K562 (cell line): Measurements from ENCODE around the gene TMEM151A. TPM values are rescaled to one million over a fixed set of nuclear protein-coding genes. Genes with fewer than 3 reads are reported as not detected.

Experiments used
- PATZ1 ChIP-seq: fragments of 250-450 bp; sonication (Bioruptor Pico); IDR thresholded peaks from 2 replicates; pipeline ENCODE4 v1.5.0; 2020; ENCODE audit warnings: mild to moderate bottlenecking, borderline replicate concordance
- POLR2G ChIP-seq: fragments of 200-400 bp; formaldehyde crosslinking; IDR thresholded peaks from 2 replicates; pipeline ENCODE4 v1.6.1; 2017; ENCODE audit warnings: low read depth, mild to moderate bottlenecking, antibody characterized with exemption, low read length, moderate library complexity
- ZNF318 ChIP-seq, 2 experiments: fragments of 450-650 bp; IDR thresholded peaks; 2 replicates each; pipeline ENCODE4 v1.6.1; 2016; ENCODE audit warnings: mild to moderate bottlenecking in 2 of 2, borderline replicate concordance in 1 of 2, low read depth in 1 of 2, moderate library complexity in 1 of 2
- ZNF584 ChIP-seq: fragments of 200-800 bp; sonication (Bioruptor generic); IDR thresholded peaks from 2 replicates; pipeline ENCODE4 v1.6.1; 2016; ENCODE audit warnings: low read depth, mild to moderate bottlenecking, missing genetic modification characterization, missing compliant biosample characterization
- polyA plus RNA-seq, 8 experiments: library from polyadenylated mRNA; depleted of rRNA in 4 of 8; stranded (reverse) in 5 of 8; unstranded in 3 of 8; fragments of >200 nt; fragmentation: Nextera tagmentation in 2 of 8; fragmentation: Illumina TruSeq in 1 of 8; extraction: Ambion mirVana in 2 of 8; extraction: Trizol in 1 of 8; gene quantifications; 2 replicates each; pipeline versions ENCODE4 v1.2.1 to v1.2.3, GENCODE V29; 2011 to 2014; ENCODE audit warnings: inconsistent platforms in 1 of 8, missing spikeins in 1 of 8
- total RNA-seq, 7 experiments: library from RNA; depleted of rRNA in 6 of 7; stranded (reverse); fragments of >200 nt in 6 of 7; fragmentation: Illumina TruSeq in 2 of 7; extraction: Trizol in 2 of 7; gene quantifications; 2 replicates each; pipeline versions ENCODE4 v1.2.1 to v1.2.3, GENCODE V29; 2011 to 2021; ENCODE audit warnings: low replicate concordance in 1 of 7
- TF ChIP-seq, protein P1 (sequence below): sonication (generic); formaldehyde crosslinking; IDR thresholded peaks from 2 replicates; pipeline ENCODE4 v1.8.0; 2022; ENCODE audit warnings: missing genetic modification reagents, mild to moderate bottlenecking, borderline replicate concordance
- TF ChIP-seq, protein P2 (sequence below): conservative IDR thresholded peaks from 2 replicates; pipeline ENCODE4 v1.6.1; 2011; ENCODE audit warnings: low read depth, mild to moderate bottlenecking, low read length; ENCODE audit not compliant: control insufficient read depth
- TF ChIP-seq, protein P3 (sequence below): fragments of 250-450 bp; sonication (Bioruptor Pico); IDR thresholded peaks from 2 replicates; pipeline ENCODE4 v1.8.0; 2022; ENCODE audit warnings: inconsistent platforms, mild to moderate bottlenecking, moderate library complexity, borderline replicate concordance

The TMEM151A gene
- total and polyA plus RNA-seq, 9 of the 15 experiments (the other 6 are each of a cell fraction or from before 2014, with no cell fraction given) = not detected

DNA sequence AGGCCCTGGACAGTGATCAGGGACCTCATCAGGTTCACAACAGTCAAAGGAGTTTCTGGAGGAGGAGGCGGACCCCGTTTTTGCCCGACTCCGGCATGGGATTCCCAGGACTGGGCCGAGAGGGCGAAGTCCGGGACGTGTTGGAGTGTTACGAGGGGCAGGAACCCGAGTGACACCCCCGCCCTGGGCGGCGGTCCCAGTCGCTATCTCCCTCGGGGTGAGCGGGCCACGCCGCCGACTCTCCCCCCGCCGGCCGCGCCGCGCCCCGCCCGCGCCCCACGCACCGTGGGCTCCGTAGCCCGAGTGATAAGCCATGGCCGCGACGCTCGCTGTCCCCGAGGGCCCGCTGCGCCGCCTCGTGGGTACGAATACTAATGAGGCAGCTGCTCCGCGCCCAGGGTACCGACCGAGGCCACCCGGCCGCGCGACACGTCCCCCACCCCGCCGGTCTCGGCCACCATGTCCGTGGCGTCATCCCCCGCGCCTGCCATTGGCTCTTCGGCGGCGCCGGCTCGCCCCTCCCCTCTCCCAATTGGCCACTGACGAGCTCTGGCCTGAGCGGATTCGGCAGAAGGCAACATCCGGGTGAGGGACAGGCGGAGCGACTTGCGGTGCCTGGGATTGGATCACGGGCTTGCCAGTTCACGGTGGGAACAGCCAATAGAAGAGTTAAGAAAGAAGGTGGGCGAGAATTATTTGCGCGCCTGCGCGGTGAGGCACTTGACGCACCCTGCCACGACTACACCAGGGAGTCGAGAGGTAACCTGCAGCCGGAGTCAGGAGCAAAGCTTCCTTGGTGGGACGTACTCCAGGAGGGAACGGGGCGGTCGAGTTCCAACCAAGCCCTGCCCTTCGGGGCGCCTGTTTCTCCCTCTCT, 2.8 kb upstream of the TMEM151A start, which contains the start of gene YIF1A (continued):
- TF ChIP-seq PATZ1 (no peak), ZNF584 (CRISPR knock-in tag) (0 out of 2 replicates have a peak, but pooled peaks have one; percentile 56), ZNF318 (IDR thresholded peaks at IDR 0.05; ENCODE audit: borderline replicate concordance in 1 of 2, low read depth in 1 of 2) (0 out of 4 replicates have a peak, but pooled peaks of 1 of the 2 experiments have one; percentile 20), POLR2G (peak; percentile 99)
- TF ChIP-seq, protein P1, sequence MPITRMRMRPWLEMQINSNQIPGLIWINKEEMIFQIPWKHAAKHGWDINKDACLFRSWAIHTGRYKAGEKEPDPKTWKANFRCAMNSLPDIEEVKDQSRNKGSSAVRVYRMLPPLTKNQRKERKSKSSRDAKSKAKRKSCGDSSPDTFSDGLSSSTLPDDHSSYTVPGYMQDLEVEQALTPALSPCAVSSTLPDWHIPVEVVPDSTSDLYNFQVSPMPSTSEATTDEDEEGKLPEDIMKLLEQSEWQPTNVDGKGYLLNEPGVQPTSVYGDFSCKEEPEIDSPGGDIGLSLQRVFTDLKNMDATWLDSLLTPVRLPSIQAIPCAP = no peak
- TF ChIP-seq, protein P2, sequence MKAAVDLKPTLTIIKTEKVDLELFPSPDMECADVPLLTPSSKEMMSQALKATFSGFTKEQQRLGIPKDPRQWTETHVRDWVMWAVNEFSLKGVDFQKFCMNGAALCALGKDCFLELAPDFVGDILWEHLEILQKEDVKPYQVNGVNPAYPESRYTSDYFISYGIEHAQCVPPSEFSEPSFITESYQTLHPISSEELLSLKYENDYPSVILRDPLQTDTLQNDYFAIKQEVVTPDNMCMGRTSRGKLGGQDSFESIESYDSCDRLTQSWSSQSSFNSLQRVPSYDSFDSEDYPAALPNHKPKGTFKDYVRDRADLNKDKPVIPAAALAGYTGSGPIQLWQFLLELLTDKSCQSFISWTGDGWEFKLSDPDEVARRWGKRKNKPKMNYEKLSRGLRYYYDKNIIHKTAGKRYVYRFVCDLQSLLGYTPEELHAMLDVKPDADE = peak; percentile 70; the same call in 1 of the 2 replicates
- TF ChIP-seq, protein P3, sequence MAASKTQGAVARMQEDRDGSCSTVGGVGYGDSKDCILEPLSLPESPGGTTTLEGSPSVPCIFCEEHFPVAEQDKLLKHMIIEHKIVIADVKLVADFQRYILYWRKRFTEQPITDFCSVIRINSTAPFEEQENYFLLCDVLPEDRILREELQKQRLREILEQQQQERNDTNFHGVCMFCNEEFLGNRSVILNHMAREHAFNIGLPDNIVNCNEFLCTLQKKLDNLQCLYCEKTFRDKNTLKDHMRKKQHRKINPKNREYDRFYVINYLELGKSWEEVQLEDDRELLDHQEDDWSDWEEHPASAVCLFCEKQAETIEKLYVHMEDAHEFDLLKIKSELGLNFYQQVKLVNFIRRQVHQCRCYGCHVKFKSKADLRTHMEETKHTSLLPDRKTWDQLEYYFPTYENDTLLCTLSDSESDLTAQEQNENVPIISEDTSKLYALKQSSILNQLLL (CRISPR knock-in tag) = no peak
- TF ChIP-seq, all 486 proteins: peak for 116
